HepG2 (cell line): Measurements from ENCODE around the gene TBC1D22A. TPM values are rescaled to one million over a fixed set of nuclear protein-coding genes. Genes with fewer than 3 reads are reported as not detected.

Source experiments
- ATAC-seq: fragments of 200-7000 bp; cut with Tn5 transposase; 3 replicates; pipeline ENCODE4 v1.9.1; 2020; ENCODE audit warnings: mild to moderate bottlenecking, moderate library complexity
- BruUV-seq: library from RNA; stranded (reverse); fragments of 400-500 nt; replicated peaks from 2 replicates; lab custom pipeline; 2021; lab: Mats Ljungman, UMichigan
- CTCF ChIA-PET: fragments of 300-600 bp; formaldehyde crosslinking; extraction: SDS; loops from one replicate; lab custom pipeline; 2021; ENCODE audit warnings: low total read pairs, inconsistent platforms, low intra/inter-chr PET ratio; lab: Yijun Ruan, JAX
- POLR2A ChIA-PET: fragments of 350-600 bp; sonication (Branson Sonifier 250); formaldehyde crosslinking; loops from one replicate; lab custom pipeline; 2020; ENCODE audit warnings: antibody characterized with exemption, inconsistent platforms; lab: Yijun Ruan, JAX
- DNase-seq: peaks from one replicate; pipeline ENCODE4 v3.0.0-alpha.2; 2015; ENCODE audit warnings: low spot score
- FAIRE-seq: peaks from 3 replicates; lab custom pipeline; 2011; peaks lifted over from hg19 to GRCh38; lab: Jason Lieb, UNC
- H2AFZ ChIP-seq: one replicate; pipeline ENCODE4 v1.6.1; 2011; ENCODE audit warnings: low read length, inconsistent platforms
- H3K27ac ChIP-seq: fragments of 300-600 bp; 3 replicates; pipeline ENCODE4 v1.8.0; 2011; ENCODE audit warnings: mixed run types, mild to moderate bottlenecking, mixed read lengths, low read length, inconsistent platforms; ENCODE audit not compliant: insufficient read depth; ENCODE audit errors: extremely low read length
- H3K27me3 ChIP-seq, 2 experiments: fragments of 200-600 bp in 1 of 2; 2 replicates in 1 of 2; 3 replicates in 1 of 2; pipeline versions ENCODE4 v1.6.0 to v1.8.0; 2011; ENCODE audit warnings: low read length in 2 of 2, mild to moderate bottlenecking in 2 of 2, moderate library complexity in 2 of 2, inconsistent platforms in 1 of 2; ENCODE audit not compliant: insufficient read depth in 2 of 2, control insufficient read depth in 1 of 2
- H3K36me3 ChIP-seq, 2 experiments: fragments of 200-600 bp in 1 of 2; replicated peaks in 1 of 2; 2 replicates in 1 of 2; 3 replicates in 1 of 2; pipeline versions ENCODE4 v1.5.1 to v1.8.0; 2011; ENCODE audit warnings: low read length in 2 of 2, inconsistent platforms in 1 of 2; ENCODE audit not compliant: insufficient read depth in 2 of 2, control insufficient read depth in 1 of 2
- H3K4me1 ChIP-seq: 2 replicates; pipeline ENCODE4 v1.5.1; 2012; ENCODE audit warnings: low read length, inconsistent platforms; ENCODE audit not compliant: insufficient read depth
- H3K4me2 ChIP-seq: 2 replicates; pipeline ENCODE4 v1.6.0; 2011; ENCODE audit warnings: low read depth, low read length, inconsistent platforms
- H3K4me3 ChIP-seq, 3 experiments: fragments of 200-600 bp in 1 of 3; sonication (generic), shearing (Covaris generic) in 1 of 3; replicated peaks in 1 of 3; 2 replicates each; pipeline ENCODE4 v1.5.1; 2011 to 2016; ENCODE audit warnings: low read length in 3 of 3, inconsistent platforms in 2 of 3, low read depth in 2 of 3, mild to moderate bottlenecking in 2 of 3, control low read depth in 1 of 3, mixed read lengths in 1 of 3; ENCODE audit not compliant: insufficient read depth in 1 of 3
- H3K79me2 ChIP-seq: one replicate; pipeline ENCODE4 v1.6.1; 2011; ENCODE audit warnings: low read length, inconsistent platforms; ENCODE audit not compliant: insufficient read depth
- H3K9ac ChIP-seq: 2 replicates; pipeline ENCODE4 v1.6.0; 2011; ENCODE audit warnings: mild to moderate bottlenecking, low read depth, low read length, inconsistent platforms; ENCODE audit not compliant: insufficient read depth
- H3K9me3 ChIP-seq: 2 replicates; pipeline ENCODE4 v1.5.1; 2012; ENCODE audit warnings: mild to moderate bottlenecking, low read length
- H4K20me1 ChIP-seq: 2 replicates; pipeline ENCODE4 v1.6.0; 2011; ENCODE audit warnings: inconsistent platforms, mild to moderate bottlenecking, low read length, moderate library complexity; ENCODE audit not compliant: insufficient read depth
- CHCHD3 ChIP-seq: sonication (generic); formaldehyde crosslinking; IDR thresholded peaks from 2 replicates; pipeline ENCODE4 v1.8.0; 2022; ENCODE audit warnings: mild to moderate bottlenecking, missing genetic modification reagents, moderate library complexity
- IRF1 ChIP-seq: sonication (generic); formaldehyde crosslinking; IDR thresholded peaks from 2 replicates; pipeline ENCODE4 v1.4.0; 2020; ENCODE audit warnings: low read depth, mild to moderate bottlenecking, missing genetic modification reagents
- NAIF1 ChIP-seq: sonication (generic); formaldehyde crosslinking; IDR thresholded peaks from 2 replicates; pipeline ENCODE4 v1.5.0; 2020; ENCODE audit warnings: mild to moderate bottlenecking, missing genetic modification reagents, borderline replicate concordance
- PHF21A ChIP-seq: sonication (generic); formaldehyde crosslinking; IDR thresholded peaks from 2 replicates; pipeline ENCODE4 v1.5.0; 2020; ENCODE audit warnings: mild to moderate bottlenecking, missing genetic modification reagents
- PRDM15 ChIP-seq: sonication (generic); formaldehyde crosslinking; IDR thresholded peaks from 2 replicates; pipeline ENCODE4 v1.4.0; 2020; ENCODE audit warnings: missing genetic modification reagents
- SRSF4 ChIP-seq: fragments of 200-400 bp; formaldehyde crosslinking; IDR thresholded peaks from one replicate; pipeline ENCODE4 v1.6.1; 2018; ENCODE audit warnings: mild to moderate bottlenecking, low read depth, low read length, moderate library complexity; ENCODE audit not compliant: poor library complexity, severe bottlenecking
- ZNF737 ChIP-seq: sonication (generic); formaldehyde crosslinking; IDR thresholded peaks from 2 replicates; pipeline ENCODE4 v1.5.0; 2020; ENCODE audit warnings: missing genetic modification reagents, mild to moderate bottlenecking, borderline replicate concordance
- WGBS: methylation state at CpG from one replicate; pipeline ENCODE4 v1.1.6; 2017; ENCODE audit warnings: low lambda C conversion rate; 5-methylcytosine and 5-hydroxymethylcytosine counted together
- in situ Hi-C: cut with HindIII; loops from 2 replicates; pipeline ENCODE4 v1.10.0; 2017; ENCODE audit warnings: low pct_unique_long_range_greater_than_20kb; ENCODE audit not compliant: extremely low pct_ligation_motif_present
- intact Hi-C: fragments of 100-400 bp; cut with micrococcal nuclease; formaldehyde crosslinking; loops from one replicate; pipeline ENCODE4 v1.10.0; 2022; ENCODE audit not compliant: unreplicated experiment
- polyA plus RNA-seq, 8 experiments: library from polyadenylated mRNA; depleted of rRNA in 3 of 8; stranded (reverse) in 7 of 8; unstranded in 1 of 8; fragments of >200 nt; fragmentation: Illumina TruSeq in 4 of 8; extraction: Trizol in 4 of 8; gene quantifications; 2 replicates each; pipeline versions ENCODE4 v1.2.1 to v1.2.3, GENCODE V29; 2011 to 2016; ENCODE audit warnings: low read depth in 4 of 8, missing spikeins in 1 of 8, mixed read lengths in 1 of 8; ENCODE audit not compliant: insufficient read depth in 1 of 8
- total RNA-seq, 5 experiments: library from RNA; depleted of rRNA; stranded (reverse); fragments of >200 nt; fragmentation: Illumina TruSeq; extraction: Trizol; gene quantifications; 2 replicates each; pipeline ENCODE4 v1.2.3, GENCODE V29; 2016; ENCODE audit warnings: low read depth in 1 of 5

TBC1D22A gene
- total and polyA plus RNA-seq, 2 of the 13 experiments (the other 11 are each of a cell fraction or from before 2014, with no cell fraction given), result 17.3 to 18.0 TPM

- Histone ChIP-seq H3K27me3 (no peaks in the 10 kb centered on the region), H3K79me2 (peaks cover 4% of the 10 kb centered on the region), H3K9ac (no peak overlapping the region), H3K4me3 (no peak overlapping the region), H4K20me1 (no peaks in the 10 kb centered on the region; the same call in 1 of the 2 replicates), H3K27ac (no peak overlapping the region), H3K4me1 (no peaks in the 10 kb centered on the region), H3K9me3 (no peaks in the 10 kb centered on the region), H3K36me3 (peaks cover 1 to 12% of the 10 kb centered on the region in 2 experiments; a peak in 3 of 5 replicates), H3K4me2 (no peak overlapping the region), H2AFZ (no peak overlapping the region)
- in situ Hi-C loops (no loop called here), intact Hi-C loops (no loop called here)
- POLR2A ChIA-PET, result no interaction called here
- ATAC-seq (no peak), FAIRE-seq (no peak), DNase-seq (no peak)
- 98% methylated on average over 14 of the region's 14 CpGs for WGBS
- CTCF ChIA-PET, result no interaction called here
- no TSS peak for BruUV-seq
- no peak for TF ChIP-seq PHF21A (CRISPR knock-in tag)
- TF ChIP-seq SRSF4, result no peak
- TF ChIP-seq NAIF1 (CRISPR knock-in tag), result no peak
Measured at GRCh38 chr22:46852771-46853170, 90.3 kb downstream of the TBC1D22A start.

- no peak for FAIRE-seq
- Histone ChIP-seq H3K79me2 (peaks cover 4% of the 10 kb centered on the region), H3K27me3 (no peaks in the 10 kb centered on the region), H4K20me1 (no peaks in the 10 kb centered on the region; the same call in 1 of the 2 replicates), H3K4me1 (no peaks in the 10 kb centered on the region), H3K27ac (no peak overlapping the region), H3K9me3 (no peaks in the 10 kb centered on the region), H3K4me2 (no peak overlapping the region), H2AFZ (no peak overlapping the region), H3K4me3 (no peak overlapping the region), H3K9ac (no peak overlapping the region), H3K36me3 (peaks cover 1 to 13% of the 10 kb centered on the region in 2 experiments; a peak in 3 of 5 replicates)
- intact Hi-C loops, result no loop called here
- CTCF ChIA-PET, result no interaction called here
- in situ Hi-C loops, result no loop called here
- DNase-seq, result no peak
- ATAC-seq, result no peak
- POLR2A ChIA-PET, result no interaction called here
- no peak for TF ChIP-seq PRDM15 (CRISPR knock-in tag)
- no peak for TF ChIP-seq IRF1 (CRISPR knock-in tag)
- no peak for TF ChIP-seq CHCHD3 (CRISPR knock-in tag)
- no peak for TF ChIP-seq ZNF737 (CRISPR knock-in tag)
- BruUV-seq, result no TSS peak
- WGBS, result 97% methylated on average over 16 of the region's 16 CpGs
Measured at GRCh38 chr22:46853191-46853590, 90.7 kb downstream of the TBC1D22A start.
